Neural progenitor cell (in vitro differentiated cells): ENCODE measurements around the gene CLEC17A. TPM values are rescaled to one million over a fixed set of nuclear protein-coding genes. Genes with fewer than 3 reads are reported as not detected.

Experiments
- DNase-seq: peaks from one replicate; pipeline ENCODE4 v3.0.0-alpha.2; 2016; ENCODE audit warnings: low spot score
- H2AFZ ChIP-seq: fragments of 200-600 bp; sonication (generic); replicated peaks from 2 replicates; pipeline ENCODE4 v1.6.1; 2016; ENCODE audit warnings: antibody characterized with exemption
- H3F3A ChIP-seq: fragments of 200-600 bp; sonication (generic); 2 replicates; pipeline ENCODE4 v1.6.1; 2016; ENCODE audit warnings: antibody characterized with exemption, low read depth
- H3K27ac ChIP-seq: fragments of 200-600 bp; sonication (generic); 2 replicates; pipeline ENCODE4 v1.5.1; 2016; ENCODE audit warnings: mild to moderate bottlenecking
- H3K27me3 ChIP-seq: fragments of 200-600 bp; sonication (generic); 2 replicates; pipeline ENCODE4 v1.6.1; 2016; ENCODE audit warnings: mild to moderate bottlenecking, moderate library complexity
- H3K36me3 ChIP-seq: fragments of 200-600 bp; sonication (generic); 2 replicates; pipeline ENCODE4 v1.5.1; 2016
- H3K4me1 ChIP-seq: fragments of 200-600 bp; sonication (generic); 2 replicates; pipeline ENCODE4 v1.6.1; 2016; ENCODE audit warnings: mixed run types
- H3K4me2 ChIP-seq: fragments of 200-600 bp; sonication (generic); 2 replicates; pipeline ENCODE4 v1.6.1; 2016
- H3K4me3 ChIP-seq: fragments of 200-600 bp; sonication (generic); 2 replicates; pipeline ENCODE4 v1.5.1; 2016
- H3K79me2 ChIP-seq: fragments of 200-600 bp; sonication (generic); 2 replicates; pipeline ENCODE4 v1.6.1; 2016; ENCODE audit warnings: low read depth
- H3K9ac ChIP-seq: fragments of 200-600 bp; sonication (generic); 2 replicates; pipeline ENCODE4 v1.6.1; 2016
- H3K9me3 ChIP-seq: fragments of 200-600 bp; sonication (generic); 2 replicates; pipeline ENCODE4 v1.5.1; 2016; ENCODE audit warnings: low read depth
- H4K20me1 ChIP-seq: fragments of 200-600 bp; sonication (generic); 2 replicates; pipeline ENCODE4 v1.6.1; 2016; ENCODE audit warnings: low read depth
- H3K27ac Mint-ChIP-seq: 3 replicates; pipeline ENCODE4 v1.8.0; 2021; ENCODE audit warnings: mixed read lengths
- H3K27me3 Mint-ChIP-seq: 2 replicates; pipeline ENCODE4 v1.8.0; 2022; ENCODE audit warnings: low read depth, mild to moderate bottlenecking, inconsistent platforms, moderate library complexity, mixed read lengths; ENCODE audit not compliant: insufficient read depth
- H3K36me3 Mint-ChIP-seq: 3 replicates; pipeline ENCODE4 v1.8.0; 2021; ENCODE audit warnings: mixed read lengths
- H3K4me1 Mint-ChIP-seq: 3 replicates; pipeline ENCODE4 v1.8.0; 2021; ENCODE audit warnings: mixed read lengths
- H3K4me3 Mint-ChIP-seq: 3 replicates; pipeline ENCODE4 v1.8.0; 2021; ENCODE audit warnings: mild to moderate bottlenecking, moderate library complexity, mixed read lengths
- H3K9me3 Mint-ChIP-seq: 3 replicates; pipeline ENCODE4 v1.8.0; 2020; ENCODE audit warnings: mixed read lengths
- CTCF ChIP-seq: fragments of 200-600 bp; sonication (generic); IDR thresholded peaks from 2 replicates; pipeline ENCODE4 v1.5.1; 2017; ENCODE audit warnings: antibody characterized with exemption, mild to moderate bottlenecking
- EZH2 ChIP-seq: fragments of 200-600 bp; sonication (generic); IDR thresholded peaks from 2 replicates; pipeline ENCODE4 v1.6.1; 2017; ENCODE audit warnings: antibody characterized with exemption, mild to moderate bottlenecking, moderate library complexity
- EZH2phosphoT487 ChIP-seq: fragments of 200-600 bp; sonication (generic); IDR thresholded peaks from 2 replicates; pipeline ENCODE4 v1.6.1; 2017; ENCODE audit warnings: antibody characterized with exemption
- total RNA-seq: library from RNA; depleted of rRNA; stranded (reverse); fragments of >200 nt; gene quantifications from 2 replicates; pipeline ENCODE4 v1.2.3, GENCODE V29; 2015; ENCODE audit warnings: low replicate concordance

The CLEC17A gene
- 0.31 TPM in 1 of 2 replicates, not detected in the other for total RNA-seq

- no peaks in the 10 kb centered on the region for H3K9me3 Mint-ChIP-seq
- Histone ChIP-seq H3K9me3 (no peaks in the 10 kb centered on the region), H2AFZ (no peak within 1 kb of the TSS), H3K36me3 (no peaks in the 10 kb centered on the region), H3K79me2 (no peaks in the 10 kb centered on the region), H3K27ac (no peak within 1 kb of the TSS), H3F3A (no peaks in the 10 kb centered on the region), H3K4me2 (no peak within 1 kb of the TSS), H3K9ac (no peak within 1 kb of the TSS), H3K27me3 (no peaks in the 10 kb centered on the region), H3K4me3 (no peak within 1 kb of the TSS), H3K4me1 (no peaks in the 10 kb centered on the region), H4K20me1 (no peaks in the 10 kb centered on the region)
- no peak for TF ChIP-seq EZH2
- TF ChIP-seq EZH2phosphoT487 = no peak
- no peak for TF ChIP-seq CTCF
- no peak for DNase-seq
- H3K27me3 Mint-ChIP-seq = peaks cover 14% of the 10 kb centered on the region
- H3K36me3 Mint-ChIP-seq = no peaks in the 10 kb centered on the region
- no peak within 1 kb of the TSS for H3K27ac Mint-ChIP-seq
- no peak within 1 kb of the TSS for H3K4me3 Mint-ChIP-seq
- no peaks in the 10 kb centered on the region for H3K4me1 Mint-ChIP-seq
These were observed at the start of gene CLEC17A for GRCh38 chr19:14582894-14583340. Gene CLEC17A (plus strand): TSS chr19:14583084. CDS start chr19:14583161, 77 bp downstream.

- Mint-ChIP-seq H3K36me3 (peaks cover 4% of the 10 kb centered on the region), H3K27ac (no peak overlapping the region), H3K4me3 (no peak overlapping the region), H3K27me3 (peaks cover 2% of the 10 kb centered on the region), H3K4me1 (peaks cover 29% of the 10 kb centered on the region), H3K9me3 (no peaks in the 10 kb centered on the region)
- Histone ChIP-seq H4K20me1 (peaks cover 52% of the 10 kb centered on the region), H3K4me2 (no peak overlapping the region), H3K27ac (no peak overlapping the region), H2AFZ (no peak overlapping the region), H3K27me3 (no peaks in the 10 kb centered on the region), H3K9ac (no peak overlapping the region), H3K79me2 (peaks cover 76% of the 10 kb centered on the region), H3F3A (peaks cover 29% of the 10 kb centered on the region), H3K4me1 (peaks cover 6% of the 10 kb centered on the region), H3K36me3 (no peaks in the 10 kb centered on the region), H3K4me3 (no peak overlapping the region), H3K9me3 (no peaks in the 10 kb centered on the region)
- TF ChIP-seq EZH2 (no peak), EZH2phosphoT487 (no peak), CTCF (no peak)
- no peak for DNase-seq
These were observed 49.4 kb upstream of the CLEC17A start for GRCh38 chr19:14533450-14533849.

- Histone ChIP-seq H4K20me1 (peaks cover 45% of the 10 kb centered on the region), H2AFZ (no peak overlapping the region), H3K9me3 (no peaks in the 10 kb centered on the region), H3K4me2 (peak overlapping the region; percentile 42), H3K4me1 (no peaks in the 10 kb centered on the region), H3K9ac (no peak overlapping the region), H3K27ac (no peak overlapping the region), H3K4me3 (no peak overlapping the region), H3F3A (peaks cover 17% of the 10 kb centered on the region), H3K27me3 (no peaks in the 10 kb centered on the region), H3K79me2 (peaks cover 83% of the 10 kb centered on the region), H3K36me3 (no peaks in the 10 kb centered on the region)
- peaks cover 4% of the 10 kb centered on the region for H3K36me3 Mint-ChIP-seq
- H3K27ac Mint-ChIP-seq = no peak overlapping the region
- TF ChIP-seq CTCF = no peak
- peaks cover 15% of the 10 kb centered on the region for H3K4me1 Mint-ChIP-seq
- no peaks in the 10 kb centered on the region for H3K9me3 Mint-ChIP-seq
- peak; percentile 95 for DNase-seq
- H3K4me3 Mint-ChIP-seq = no peak overlapping the region
- H3K27me3 Mint-ChIP-seq = peaks cover 2% of the 10 kb centered on the region
These were observed 45.8 kb upstream of the CLEC17A start for GRCh38 chr19:14536926-14537692.
